ENCODE results near the gene NR1H2. TPM values are rescaled to one million over a fixed set of nuclear protein-coding genes. Genes with fewer than 3 reads are reported as not detected.
A peak's percentile ranks its signal among the peaks of the same experiment; 100 is the strongest.
"Not testable (repeated sequence)": the region's sequence is repeated elsewhere in the genome, so short reads cannot be mapped to it uniquely, and the experiment has no call there.

Gene NR1H2
- total RNA-seq, 3 donors from 2014 or later: 69.7 to 99.5 (median 85.0) TPM

DNA sequence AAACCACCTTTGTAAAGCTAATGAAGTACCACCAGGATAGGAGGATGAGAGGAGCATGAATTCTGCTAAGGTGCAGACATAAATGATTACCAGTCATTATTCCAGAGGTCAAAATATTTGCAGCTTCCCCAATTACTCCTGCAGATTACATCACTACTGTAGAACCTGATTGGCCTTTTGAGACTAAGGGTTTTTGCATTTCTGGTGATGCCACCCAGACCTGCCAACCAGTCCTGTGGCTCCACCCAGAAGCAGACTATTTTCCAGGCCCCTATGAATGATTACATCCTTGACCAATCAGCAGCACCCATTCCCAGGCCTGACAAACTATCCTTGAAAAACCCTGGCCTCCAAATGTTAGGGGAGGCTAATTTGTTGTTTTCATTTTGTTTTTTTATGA is 35.9 kb upstream of the NR1H2 start:
- TF ChIP-seq, protein P1, sequence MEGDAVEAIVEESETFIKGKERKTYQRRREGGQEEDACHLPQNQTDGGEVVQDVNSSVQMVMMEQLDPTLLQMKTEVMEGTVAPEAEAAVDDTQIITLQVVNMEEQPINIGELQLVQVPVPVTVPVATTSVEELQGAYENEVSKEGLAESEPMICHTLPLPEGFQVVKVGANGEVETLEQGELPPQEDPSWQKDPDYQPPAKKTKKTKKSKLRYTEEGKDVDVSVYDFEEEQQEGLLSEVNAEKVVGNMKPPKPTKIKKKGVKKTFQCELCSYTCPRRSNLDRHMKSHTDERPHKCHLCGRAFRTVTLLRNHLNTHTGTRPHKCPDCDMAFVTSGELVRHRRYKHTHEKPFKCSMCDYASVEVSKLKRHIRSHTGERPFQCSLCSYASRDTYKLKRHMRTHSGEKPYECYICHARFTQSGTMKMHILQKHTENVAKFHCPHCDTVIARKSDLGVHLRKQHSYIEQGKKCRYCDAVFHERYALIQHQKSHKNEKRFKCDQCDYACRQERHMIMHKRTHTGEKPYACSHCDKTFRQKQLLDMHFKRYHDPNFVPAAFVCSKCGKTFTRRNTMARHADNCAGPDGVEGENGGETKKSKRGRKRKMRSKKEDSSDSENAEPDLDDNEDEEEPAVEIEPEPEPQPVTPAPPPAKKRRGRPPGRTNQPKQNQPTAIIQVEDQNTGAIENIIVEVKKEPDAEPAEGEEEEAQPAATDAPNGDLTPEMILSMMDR (IDR thresholded peaks at IDR 0.05): no peak
- no peaks in the 10 kb centered on the region for H3K36me3 ChIP-seq (ENCODE audit: low read depth)
- no peak for ATAC-seq

DNA sequence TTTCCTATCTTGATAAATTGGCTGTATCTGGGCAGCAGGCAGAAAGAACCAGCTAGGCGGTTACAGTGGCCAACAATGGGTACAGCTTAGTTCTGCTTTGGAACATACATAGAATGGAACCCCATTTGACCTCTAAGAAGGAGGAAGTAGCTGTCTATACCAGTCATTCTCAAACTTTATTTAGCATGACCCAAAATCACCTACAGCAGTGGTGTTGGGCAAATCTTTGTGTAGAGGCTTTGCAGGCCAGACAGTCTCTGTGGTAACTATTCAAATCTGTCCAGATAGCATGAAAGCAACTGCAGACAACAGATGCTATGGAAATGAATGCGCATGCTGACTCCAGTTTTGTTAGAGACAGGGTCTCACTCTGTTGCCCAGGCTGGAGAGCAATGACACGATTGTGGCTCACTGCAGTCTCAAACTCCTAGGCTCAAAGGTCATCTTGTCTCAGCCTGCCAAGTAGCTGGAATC is 35.1 kb upstream of the NR1H2 start:
- intact Hi-C loops (cut with DNase I, micrococcal nuclease): no loop called here
- no peak for DNase-seq
- Histone ChIP-seq H3K4me3 (no peak overlapping the region), H3K36me3 (ENCODE audit: low read depth) (no peaks in the 10 kb centered on the region), H3K9me3 (peaks cover 7% of the 10 kb centered on the region), H3K4me1 (ENCODE audit: low read depth) (no peaks in the 10 kb centered on the region)
- TF ChIP-seq, protein P1 (IDR thresholded peaks at IDR 0.05): no peak
- peak; percentile 52 for ATAC-seq

More for the DNA sequence above, 35.9 kb upstream of the NR1H2 start:
- no peak for DNase-seq
- intact Hi-C loops (cut with DNase I, micrococcal nuclease): no loop called here
- Histone ChIP-seq H3K4me3 (no peak overlapping the region), H3K9me3 (peaks cover 7% of the 10 kb centered on the region), H3K4me1 (ENCODE audit: low read depth) (no peaks in the 10 kb centered on the region)

DNA sequence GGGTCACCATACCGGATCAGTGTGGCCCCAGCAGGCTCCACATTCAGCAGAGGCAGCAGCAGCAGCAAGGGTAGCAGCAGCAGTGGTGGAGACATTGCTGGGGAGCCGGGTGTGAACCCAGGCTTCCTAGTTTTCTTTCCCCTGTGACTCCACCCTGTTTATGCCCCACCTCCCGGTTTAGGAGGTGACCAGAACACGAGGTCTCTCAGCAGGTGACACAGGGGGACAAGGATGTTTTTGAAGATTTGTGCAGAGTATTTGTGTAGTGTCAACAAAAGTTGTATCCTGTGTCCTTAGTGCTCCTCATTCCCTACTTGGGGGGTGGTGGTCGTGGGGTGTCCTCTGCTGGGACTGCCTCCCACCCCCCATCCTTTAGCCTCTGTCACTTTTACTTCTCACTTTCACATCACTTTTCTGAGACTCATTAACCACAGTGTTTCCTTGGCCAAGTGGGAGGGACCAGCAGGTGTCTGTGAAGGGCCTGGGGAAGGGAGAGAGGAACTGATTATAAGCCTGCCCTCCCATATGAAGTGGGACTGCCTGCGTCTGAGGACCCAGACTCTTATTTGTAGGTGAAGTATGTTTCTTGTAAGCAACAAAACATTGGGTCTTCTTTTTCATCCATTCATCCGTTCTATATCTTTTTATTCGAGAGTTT is 31.5 kb upstream of the NR1H2 start:
- TF ChIP-seq, protein P1 (IDR thresholded peaks at IDR 0.05): no peak
- no peak for DNase-seq
- H3K9me3 ChIP-seq: peaks cover 7% of the 10 kb centered on the region
- H3K36me3 ChIP-seq (ENCODE audit: low read depth): no peaks in the 10 kb centered on the region
- no peaks in the 10 kb centered on the region for H3K4me1 ChIP-seq (ENCODE audit: low read depth)
- intact Hi-C loops (cut with DNase I, micrococcal nuclease): no loop called here
- peak; percentile 66 for ATAC-seq
- H3K4me3 ChIP-seq: no peak overlapping the region

DNA sequence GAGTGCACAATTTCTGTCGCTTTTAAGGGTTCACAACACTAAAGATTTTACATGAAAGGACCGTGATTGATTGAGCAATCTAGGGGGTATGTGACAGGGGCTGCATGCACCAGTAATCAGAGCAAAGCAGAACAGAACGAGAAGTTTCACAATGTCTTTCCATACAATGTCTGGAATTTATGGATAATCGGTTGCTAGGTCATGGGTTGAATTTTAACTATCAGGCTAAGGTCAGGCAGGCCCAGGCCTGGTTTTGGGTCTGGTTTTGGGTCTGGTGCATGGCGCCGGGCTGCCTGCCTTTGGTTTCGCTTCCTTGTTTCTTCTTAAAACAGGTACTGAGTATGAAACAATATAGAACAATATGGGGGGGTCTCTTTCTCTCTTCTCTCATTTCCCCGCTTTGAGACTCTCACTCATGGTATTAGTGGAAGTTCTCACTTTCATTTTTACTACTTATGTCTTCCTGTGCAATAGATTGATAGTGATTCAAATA is 29.1 kb upstream of the NR1H2 start:
- H3K9me3 ChIP-seq; intact Hi-C loops (cut with DNase I, micrococcal nuclease); ATAC-seq; H3K4me1 ChIP-seq (ENCODE audit: low read depth); H3K36me3 ChIP-seq (ENCODE audit: low read depth); DNase-seq; H3K4me3 ChIP-seq: not testable (repeated sequence)

DNA sequence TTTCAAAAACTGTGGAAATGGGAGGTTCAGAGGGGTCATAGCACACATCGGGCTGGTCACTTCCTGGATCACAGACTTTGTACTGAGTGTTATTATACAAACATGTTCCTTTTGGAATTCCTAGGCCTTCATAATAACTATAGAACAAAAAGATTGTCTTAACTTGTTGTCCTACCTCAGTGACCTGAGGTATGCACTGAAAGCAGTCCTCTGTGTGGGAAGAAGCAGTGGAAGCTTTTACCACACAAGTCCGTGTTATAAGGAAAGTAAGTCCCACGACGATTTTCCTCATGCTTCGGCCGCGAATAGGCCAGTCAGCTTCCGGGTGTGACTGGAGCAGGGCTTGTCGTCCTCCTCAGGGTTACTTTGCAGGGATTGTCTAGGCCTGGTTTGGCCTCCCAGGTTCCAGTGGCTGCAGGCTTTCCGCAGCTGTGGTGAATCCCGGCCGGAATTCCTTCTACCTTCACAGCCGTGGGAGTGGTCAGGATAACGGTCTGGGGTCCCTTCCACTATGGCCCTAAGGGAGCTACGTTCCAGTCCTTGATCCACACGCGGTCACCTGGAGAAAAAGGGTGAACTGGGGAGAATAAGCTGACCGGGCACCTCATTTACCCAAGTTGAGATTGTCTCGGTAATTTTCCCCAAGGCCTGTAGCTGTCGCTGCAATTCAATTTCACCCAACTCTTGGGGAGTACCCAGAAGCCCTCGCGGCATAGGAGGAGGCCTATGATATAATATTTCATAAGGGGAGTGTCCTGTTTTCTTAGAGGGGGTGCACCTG is 26.8 kb upstream of the NR1H2 start:
- intact Hi-C loops (cut with DNase I, micrococcal nuclease): no loop called here
- Histone ChIP-seq H3K36me3 (ENCODE audit: low read depth) (no peaks in the 10 kb centered on the region), H3K4me1 (ENCODE audit: low read depth) (no peaks in the 10 kb centered on the region), H3K4me3 (no peak overlapping the region), H3K9me3 (peaks cover 5% of the 10 kb centered on the region)
- no peak for DNase-seq
- TF ChIP-seq, protein P1 (IDR thresholded peaks at IDR 0.05): no peak
- ATAC-seq: peak; percentile 48

DNA sequence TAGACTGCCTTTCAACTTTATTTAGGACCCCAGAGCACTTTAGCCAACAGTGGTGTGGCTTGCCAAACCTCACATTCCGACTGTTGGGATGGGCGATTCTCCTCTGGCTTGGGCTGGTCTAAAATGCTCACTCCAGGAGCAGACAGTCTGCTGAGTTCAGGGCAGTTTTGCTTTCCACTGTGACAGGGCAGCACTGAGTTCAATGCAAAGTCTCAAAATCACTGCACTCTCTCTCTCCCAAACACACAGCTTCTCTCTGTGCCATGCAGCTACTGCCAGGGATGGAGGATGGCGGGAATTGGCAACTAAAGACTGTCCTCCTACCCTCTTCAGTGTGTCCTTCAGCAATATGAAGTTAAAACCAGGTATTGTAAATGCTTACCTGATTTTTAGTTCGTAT is 24.0 kb upstream of the NR1H2 start:
- Histone ChIP-seq H3K36me3 (ENCODE audit: low read depth) (no peaks in the 10 kb centered on the region), H3K4me3 (no peak overlapping the region), H3K4me1 (ENCODE audit: low read depth) (no peaks in the 10 kb centered on the region), H3K9me3 (no peaks in the 10 kb centered on the region)
- ATAC-seq (no peak), DNase-seq (no peak)
- TF ChIP-seq, protein P1 (IDR thresholded peaks at IDR 0.05): no peak
- intact Hi-C loops (cut with DNase I, micrococcal nuclease): no loop called here

DNA sequence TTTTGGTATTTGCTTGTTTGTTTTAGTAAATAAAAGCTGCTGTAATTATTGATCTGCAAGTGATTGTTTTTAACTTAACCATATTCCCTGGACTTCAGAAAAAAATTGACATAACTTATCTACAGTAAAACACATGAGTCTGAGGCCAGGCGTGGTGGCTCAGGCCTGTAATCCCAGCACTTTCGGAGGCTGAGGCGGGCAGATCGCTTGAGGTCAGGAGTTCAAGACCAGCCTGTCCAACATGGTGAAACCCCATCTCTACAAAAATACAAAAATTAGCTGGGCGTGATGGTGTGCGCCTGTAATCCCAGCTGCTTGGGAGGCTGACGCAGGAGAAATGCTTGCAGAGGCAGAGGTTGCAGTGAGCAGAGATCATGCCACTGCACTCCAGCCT is 22.8 kb upstream of the NR1H2 start:
- intact Hi-C loops (cut with DNase I, micrococcal nuclease); H3K9me3 ChIP-seq; DNase-seq; H3K4me3 ChIP-seq; ATAC-seq; H3K4me1 ChIP-seq (ENCODE audit: low read depth); H3K36me3 ChIP-seq (ENCODE audit: low read depth): not testable (repeated sequence)

Measured in mucosa of descending colon (tissue), 3 donors.